Measurements from ENCODE around the gene COL4A1. TPM values are rescaled to one million over a fixed set of nuclear protein-coding genes. Genes with fewer than 3 reads are reported as not detected.

The COL4A1 gene
- polyA plus RNA-seq, 3 donors: 552 to 601 (median 564) TPM

DNA sequence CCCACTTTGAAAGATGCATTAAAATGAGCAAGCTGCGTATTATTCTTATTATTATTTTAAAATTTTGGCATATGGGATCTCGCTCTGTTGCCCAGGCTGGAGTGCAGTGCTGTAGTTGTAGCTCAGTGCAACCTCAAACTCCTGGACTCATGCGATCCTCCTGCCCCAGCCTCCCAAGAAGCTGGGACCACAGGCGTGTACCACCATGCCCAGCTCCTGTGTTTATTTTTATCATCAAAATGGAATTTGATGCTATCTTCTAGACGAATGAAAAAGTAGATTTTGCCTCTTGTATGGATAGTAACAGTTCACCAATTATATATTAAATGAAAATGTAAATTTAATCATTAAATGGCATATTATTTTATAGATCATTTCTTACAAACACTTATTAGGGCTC lies 43.6 kb downstream of the COL4A1 start:
- no peak for DNase-seq (ENCODE audit: low read depth in 3 of 3, low spot score in 2 of 3)

GRCh38 chr13:110262508-110263291 lies 44.3 kb downstream of the COL4A1 start:
- DNase-seq (ENCODE audit: low read depth in 3 of 3, low spot score in 2 of 3): no peak

DNA sequence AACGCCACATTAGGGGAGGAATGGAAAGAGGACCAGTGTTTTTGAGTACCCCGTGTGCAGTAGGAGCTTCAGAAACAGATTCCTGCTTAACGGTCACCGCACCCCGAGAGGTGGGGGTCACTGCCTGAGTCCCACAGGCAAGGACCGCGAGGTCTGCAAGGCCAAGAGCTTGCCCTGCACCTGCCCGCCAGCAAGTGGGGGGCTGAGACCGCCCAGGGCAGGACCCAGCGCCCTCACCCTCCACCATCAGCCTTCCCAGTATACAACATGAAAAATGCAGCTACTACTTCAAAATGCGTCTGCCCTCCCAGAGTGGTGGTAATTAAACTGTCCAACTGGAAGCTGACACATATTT lies 44.9 kb downstream of the COL4A1 start:
- no peak for DNase-seq (ENCODE audit: low read depth in 3 of 3, low spot score in 2 of 3)

- no peak for DNase-seq (ENCODE audit: low read depth in 3 of 3, low spot score in 2 of 3)
These were observed 45.5 kb downstream of the COL4A1 start for GRCh38 chr13:110261166-110262081.

DNA sequence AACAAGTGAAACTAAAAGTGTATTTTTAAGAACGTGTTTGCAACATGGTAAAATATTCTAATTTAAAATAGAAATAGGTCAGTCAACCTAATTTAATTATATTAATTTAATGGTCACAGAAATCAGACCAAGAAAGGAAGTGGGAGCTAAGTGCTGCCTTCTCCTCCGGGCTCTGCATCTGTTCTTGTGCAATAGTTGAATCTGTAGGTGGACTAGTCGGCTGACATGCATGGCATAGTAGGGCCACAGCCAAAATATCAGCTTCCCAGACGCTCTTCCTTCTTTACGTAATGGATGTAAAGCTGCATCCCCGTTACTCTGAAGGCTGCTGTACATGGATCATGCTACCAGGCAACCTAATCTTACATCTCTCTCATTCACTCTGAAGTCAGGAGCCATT lies 47.3 kb downstream of the COL4A1 start:
- DNase-seq (ENCODE audit: low read depth in 3 of 3, low spot score in 2 of 3): no peak

- DNase-seq (ENCODE audit: low read depth in 3 of 3, low spot score in 2 of 3): no peak
These were observed 47.9 kb downstream of the COL4A1 start for GRCh38 chr13:110258876-110259631.

- DNase-seq (ENCODE audit: low read depth in 3 of 3, low spot score in 2 of 3): no peak
These were observed 49.5 kb downstream of the COL4A1 start for GRCh38 chr13:110257408-110257807.

- no peak for DNase-seq (ENCODE audit: low read depth in 3 of 3, low spot score in 2 of 3)
These were observed 50.6 kb downstream of the COL4A1 start for GRCh38 chr13:110256126-110256905.

GRCh38 chr13:110254751-110255553 lies 52.0 kb downstream of the COL4A1 start:
- no peak for DNase-seq (ENCODE audit: low read depth in 3 of 3, low spot score in 2 of 3)

GRCh38 chr13:110254151-110254679 lies 52.7 kb downstream of the COL4A1 start:
- no peak for DNase-seq (ENCODE audit: low read depth in 3 of 3, low spot score in 2 of 3)

- no peak for DNase-seq (ENCODE audit: low read depth in 3 of 3, low spot score in 2 of 3)
These were observed 55.7 kb downstream of the COL4A1 start for GRCh38 chr13:110251193-110251819.

GRCh38 chr13:110250258-110250891 lies 56.6 kb downstream of the COL4A1 start:
- DNase-seq (ENCODE audit: low read depth in 3 of 3, low spot score in 2 of 3): no peak

GRCh38 chr13:110249326-110249725 lies 57.6 kb downstream of the COL4A1 start:
- no peak for DNase-seq (ENCODE audit: low read depth in 3 of 3, low spot score in 2 of 3)

DNA sequence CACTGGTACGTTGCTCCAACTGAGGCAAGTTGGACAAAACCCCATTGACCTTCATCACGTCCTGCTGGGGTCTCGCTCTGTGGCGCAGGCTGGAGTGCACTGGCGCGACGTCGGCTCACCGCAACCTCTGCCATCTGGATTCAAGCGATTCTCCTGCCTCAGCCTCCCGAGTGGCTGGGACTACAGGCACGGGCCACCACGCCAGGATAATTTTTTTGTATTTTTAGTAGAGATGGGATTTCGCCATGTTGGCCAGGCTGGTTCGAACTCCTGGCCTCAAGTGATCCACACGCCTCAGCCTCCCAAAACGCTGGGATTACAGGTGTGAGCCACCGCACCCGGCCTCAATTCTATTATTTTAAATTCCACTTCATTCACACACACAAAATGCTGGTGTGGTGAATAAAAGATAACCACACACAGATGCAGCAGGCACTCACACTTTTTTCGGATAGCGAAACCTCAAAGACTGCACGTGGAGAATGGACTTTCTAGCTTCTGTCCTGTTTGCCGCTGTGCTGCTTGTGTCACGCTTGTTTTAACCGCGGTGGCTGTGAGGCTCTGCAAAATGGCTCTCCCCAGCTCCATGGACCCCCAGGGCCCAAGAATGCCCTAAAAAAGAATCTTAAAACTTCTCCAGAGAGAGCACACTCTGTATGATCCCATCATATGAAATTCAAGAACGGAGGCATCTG lies 58.4 kb downstream of the COL4A1 start:
- no peak for DNase-seq (ENCODE audit: low read depth in 3 of 3, low spot score in 2 of 3)

- DNase-seq (ENCODE audit: low read depth in 3 of 3, low spot score in 2 of 3): no peak
These were observed 60.4 kb downstream of the COL4A1 start for GRCh38 chr13:110246530-110246929.

DNA sequence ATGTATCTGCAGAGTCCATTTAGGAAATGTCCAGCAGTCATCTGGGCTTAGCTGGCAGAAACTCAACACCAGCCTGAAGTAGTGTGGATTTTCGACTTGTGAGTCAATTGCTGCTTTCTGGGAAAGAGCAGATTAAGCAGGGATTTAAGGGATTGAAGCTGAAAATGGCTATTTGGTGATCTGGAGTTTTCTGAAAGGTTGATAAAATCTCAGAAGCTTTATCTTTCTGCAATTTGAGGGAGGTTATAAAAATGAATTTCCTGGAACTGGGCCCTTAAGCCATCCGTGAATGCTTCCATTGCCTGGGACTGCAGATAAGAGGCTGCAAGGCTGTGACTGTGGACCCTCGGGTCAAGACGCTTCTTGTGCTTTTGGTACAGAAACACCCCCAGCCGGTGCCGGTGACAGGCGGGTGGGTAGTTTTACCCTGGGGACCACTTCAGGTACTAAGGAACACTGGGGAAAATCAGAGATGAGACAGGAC lies 61.5 kb downstream of the COL4A1 start:
- DNase-seq (ENCODE audit: low read depth in 3 of 3, low spot score in 2 of 3): no peak

DNA sequence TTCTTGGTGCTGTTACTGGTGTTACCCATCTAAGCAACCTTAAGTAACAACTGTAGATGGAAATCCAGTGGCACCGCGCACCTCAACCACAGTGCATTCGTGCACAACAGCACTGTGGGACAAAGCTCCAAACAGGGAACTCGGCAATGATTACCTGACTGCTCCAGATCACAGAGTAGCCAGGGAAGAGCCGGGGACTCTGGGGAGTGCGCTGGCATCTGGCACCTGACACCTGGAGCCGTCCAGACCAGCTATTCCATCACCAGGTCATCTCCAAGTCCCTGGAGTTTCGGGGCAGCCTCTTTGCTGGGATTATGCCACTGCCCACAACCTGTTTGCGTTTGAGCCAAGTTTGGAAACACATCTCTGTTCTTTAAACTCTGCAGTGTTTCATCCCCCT lies 62.0 kb downstream of the COL4A1 start:
- DNase-seq (ENCODE audit: low read depth in 3 of 3, low spot score in 2 of 3): no peak

All from right renal cortex interstitium (tissue), 3 donors.